ENCODE results near the gene SP3.
A peak's percentile ranks its signal among the peaks of the same experiment; 100 is the strongest.

SP3 gene

DNA sequence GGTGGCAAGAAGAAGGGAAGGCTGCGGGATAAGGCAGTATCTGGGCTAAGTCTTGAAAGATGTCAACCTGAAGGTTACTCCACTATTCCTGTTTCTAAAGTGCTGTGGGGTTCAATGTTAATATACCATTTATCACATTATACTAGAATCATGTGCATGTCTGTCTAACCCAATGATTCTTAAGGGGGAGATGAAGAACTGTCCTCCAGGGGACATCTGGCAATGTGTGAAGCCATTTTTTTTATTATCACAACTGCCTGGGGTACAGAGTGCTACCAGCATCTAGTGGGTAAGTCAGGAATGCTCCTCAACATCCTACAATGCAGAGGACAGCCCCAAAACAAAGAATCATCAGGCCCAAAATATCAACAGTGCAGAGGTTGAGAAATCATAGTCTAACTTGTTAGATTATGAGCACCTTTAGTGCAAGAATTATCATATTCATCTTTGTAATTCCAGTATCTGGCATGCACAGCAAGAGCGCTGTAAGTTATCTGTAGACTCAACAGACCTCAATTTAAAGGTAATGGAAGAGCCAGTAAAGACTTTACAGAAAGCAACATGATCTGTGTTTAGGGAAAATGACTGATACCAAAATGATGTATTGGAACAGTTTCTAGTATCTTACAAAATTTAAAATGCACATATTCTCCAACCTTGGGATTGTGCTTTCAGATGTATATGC is 26.3 kb downstream of the SP3 start:
- Mint-ChIP-seq H3K27me3 (no peaks in the 10 kb centered on the region), H3K27ac (peak overlapping the region; percentile 77), H3K36me3 (ENCODE audit: low read depth) (peaks cover 25% of the 10 kb centered on the region), H3K9me3 (no peaks in the 10 kb centered on the region), H3K4me1 (ENCODE audit: low read depth) (peaks cover 53% of the 10 kb centered on the region), H3K4me3 (no peak overlapping the region)
- intact Hi-C loops (cut with micrococcal nuclease) = no loop called here

DNA sequence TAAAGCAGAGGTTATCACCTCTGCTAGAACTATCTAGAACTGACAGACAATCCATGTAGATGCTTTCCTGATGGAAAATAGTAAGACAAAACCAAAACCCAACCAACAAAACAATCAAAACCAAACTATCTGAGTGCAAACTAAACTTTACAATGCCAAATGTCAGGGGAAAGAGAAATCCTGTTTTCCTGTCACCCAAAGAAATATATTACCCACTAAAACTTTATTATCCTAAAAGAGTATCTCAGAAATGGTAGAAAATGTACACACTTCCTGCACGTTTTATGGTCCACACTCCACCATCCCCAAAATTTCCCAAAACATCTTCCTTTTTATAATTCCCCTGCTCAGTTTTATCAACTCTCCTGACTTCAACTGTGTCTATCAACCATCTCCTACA is 29.9 kb downstream of the SP3 start:
- Mint-ChIP-seq H3K36me3 (ENCODE audit: low read depth) (peaks cover 36% of the 10 kb centered on the region), H3K4me3 (no peak overlapping the region), H3K9me3 (no peaks in the 10 kb centered on the region), H3K27ac (no peak overlapping the region), H3K4me1 (ENCODE audit: low read depth) (peaks cover 29% of the 10 kb centered on the region), H3K27me3 (no peaks in the 10 kb centered on the region)
- intact Hi-C loops (cut with micrococcal nuclease) = no loop called here

GRCh38 chr2:173934895-173935294 is 30.3 kb downstream of the SP3 start:
- peaks cover 38% of the 10 kb centered on the region for H3K36me3 Mint-ChIP-seq (ENCODE audit: low read depth)
- H3K27me3 Mint-ChIP-seq = no peaks in the 10 kb centered on the region
- intact Hi-C loops (cut with micrococcal nuclease) = no loop called here
- no peak overlapping the region for H3K4me3 Mint-ChIP-seq
- no peak overlapping the region for H3K27ac Mint-ChIP-seq
- peaks cover 27% of the 10 kb centered on the region for H3K4me1 Mint-ChIP-seq (ENCODE audit: low read depth)
- H3K9me3 Mint-ChIP-seq = no peaks in the 10 kb centered on the region

GRCh38 chr2:173931751-173932150 is 33.4 kb downstream of the SP3 start:
- Mint-ChIP-seq H3K4me1 (ENCODE audit: low read depth) (peaks cover 33% of the 10 kb centered on the region), H3K27me3 (no peaks in the 10 kb centered on the region), H3K27ac (no peak overlapping the region), H3K4me3 (no peak overlapping the region), H3K9me3 (no peaks in the 10 kb centered on the region), H3K36me3 (ENCODE audit: low read depth) (peaks cover 62% of the 10 kb centered on the region)
- intact Hi-C loops (cut with micrococcal nuclease) = no loop called here

GRCh38 chr2:173929441-173929840 is 35.7 kb downstream of the SP3 start:
- no peaks in the 10 kb centered on the region for H3K27me3 Mint-ChIP-seq
- peaks cover 42% of the 10 kb centered on the region for H3K4me1 Mint-ChIP-seq (ENCODE audit: low read depth)
- intact Hi-C loops (cut with micrococcal nuclease) = no loop called here
- H3K9me3 Mint-ChIP-seq = no peaks in the 10 kb centered on the region
- H3K36me3 Mint-ChIP-seq (ENCODE audit: low read depth) = peaks cover 60% of the 10 kb centered on the region
- H3K27ac Mint-ChIP-seq = no peak overlapping the region
- no peak overlapping the region for H3K4me3 Mint-ChIP-seq

- peaks cover 50% of the 10 kb centered on the region for H3K36me3 Mint-ChIP-seq (ENCODE audit: low read depth)
- intact Hi-C loops (cut with micrococcal nuclease) = no loop called here
- no peaks in the 10 kb centered on the region for H3K9me3 Mint-ChIP-seq
- H3K27ac Mint-ChIP-seq = no peak overlapping the region
- no peaks in the 10 kb centered on the region for H3K27me3 Mint-ChIP-seq
- H3K4me1 Mint-ChIP-seq (ENCODE audit: low read depth) = peaks cover 40% of the 10 kb centered on the region
- H3K4me3 Mint-ChIP-seq = no peak overlapping the region
Observed at GRCh38 chr2:173926875-173927274, 38.3 kb downstream of the SP3 start.

DNA sequence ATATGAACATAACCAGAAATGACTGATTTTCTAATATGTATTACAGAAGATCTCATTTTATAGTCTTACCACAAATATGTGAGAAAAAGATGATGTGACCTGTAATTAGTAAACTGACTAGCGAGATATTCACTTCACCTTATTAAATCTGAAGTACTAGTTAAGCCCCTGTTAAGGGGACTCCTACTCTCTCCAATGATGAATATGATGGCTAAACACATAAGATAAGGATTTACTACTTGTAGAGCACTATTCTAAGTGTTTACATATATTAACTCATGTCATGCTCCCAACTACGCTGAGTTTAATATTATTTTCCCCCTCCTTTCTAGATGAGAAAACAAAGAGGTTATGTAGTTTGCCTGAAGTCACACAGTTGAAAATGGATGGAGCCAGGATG is 40.9 kb downstream of the SP3 start:
- intact Hi-C loops (cut with micrococcal nuclease) = no loop called here
- H3K9me3 Mint-ChIP-seq = no peaks in the 10 kb centered on the region
- peaks cover 39% of the 10 kb centered on the region for H3K36me3 Mint-ChIP-seq (ENCODE audit: low read depth)
- no peak overlapping the region for H3K4me3 Mint-ChIP-seq
- H3K27me3 Mint-ChIP-seq = no peaks in the 10 kb centered on the region
- H3K4me1 Mint-ChIP-seq (ENCODE audit: low read depth) = peaks cover 41% of the 10 kb centered on the region
- no peak overlapping the region for H3K27ac Mint-ChIP-seq

- H3K27ac Mint-ChIP-seq = no peak overlapping the region
- H3K27me3 Mint-ChIP-seq = no peaks in the 10 kb centered on the region
- H3K9me3 Mint-ChIP-seq = no peaks in the 10 kb centered on the region
- peaks cover 32% of the 10 kb centered on the region for H3K4me1 Mint-ChIP-seq (ENCODE audit: low read depth)
- H3K4me3 Mint-ChIP-seq = no peak overlapping the region
- peaks cover 35% of the 10 kb centered on the region for H3K36me3 Mint-ChIP-seq (ENCODE audit: low read depth)
- intact Hi-C loops (cut with micrococcal nuclease) = no loop called here
Observed at GRCh38 chr2:173922760-173923159, 42.4 kb downstream of the SP3 start.

DNA sequence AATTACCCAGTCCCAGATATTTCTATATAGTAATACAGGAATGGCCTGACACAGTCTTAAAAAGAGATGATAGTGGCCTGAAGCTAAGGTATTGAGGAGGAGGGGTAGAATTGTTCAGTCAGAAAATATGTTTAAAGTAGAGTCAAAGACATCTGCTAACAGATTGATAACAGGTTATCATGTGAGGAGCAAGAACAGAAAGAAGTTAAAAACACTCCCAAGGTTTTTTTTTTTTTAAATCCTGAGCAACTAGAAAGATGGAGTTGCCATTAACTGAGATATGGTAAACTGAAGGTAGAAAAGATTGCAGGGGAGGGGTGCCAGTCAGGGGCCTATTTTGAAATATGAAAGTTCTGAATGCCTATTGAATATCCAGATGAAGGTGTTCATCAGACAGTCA is 43.1 kb downstream of the SP3 start:
- H3K4me3 Mint-ChIP-seq = no peak overlapping the region
- intact Hi-C loops (cut with micrococcal nuclease) = no loop called here
- peaks cover 32% of the 10 kb centered on the region for H3K4me1 Mint-ChIP-seq (ENCODE audit: low read depth)
- peaks cover 36% of the 10 kb centered on the region for H3K36me3 Mint-ChIP-seq (ENCODE audit: low read depth)
- H3K9me3 Mint-ChIP-seq = no peaks in the 10 kb centered on the region
- H3K27me3 Mint-ChIP-seq = no peaks in the 10 kb centered on the region
- no peak overlapping the region for H3K27ac Mint-ChIP-seq

- H3K4me3 Mint-ChIP-seq = no peak overlapping the region
- H3K27me3 Mint-ChIP-seq = no peaks in the 10 kb centered on the region
- no peaks in the 10 kb centered on the region for H3K9me3 Mint-ChIP-seq
- intact Hi-C loops (cut with micrococcal nuclease) = no loop called here
- peaks cover 72% of the 10 kb centered on the region for H3K36me3 Mint-ChIP-seq (ENCODE audit: low read depth)
- H3K4me1 Mint-ChIP-seq (ENCODE audit: low read depth) = peaks cover 5% of the 10 kb centered on the region
- H3K27ac Mint-ChIP-seq = peak overlapping the region; percentile 19
Observed at GRCh38 chr2:173914055-173914927, 50.9 kb downstream of the SP3 start.

GRCh38 chr2:173909846-173910245 is 55.3 kb downstream of the SP3 start:
- intact Hi-C loops (cut with micrococcal nuclease) = loop anchor here (10.0 kb wide), 1 partner anchor 45 kb away; no protein-coding TSS in a partner anchor
- Mint-ChIP-seq H3K27me3 (no peaks in the 10 kb centered on the region), H3K9me3 (no peaks in the 10 kb centered on the region), H3K4me3 (no peak overlapping the region), H3K4me1 (ENCODE audit: low read depth) (peaks cover 5% of the 10 kb centered on the region), H3K27ac (no peak overlapping the region), H3K36me3 (ENCODE audit: low read depth) (peaks cover 79% of the 10 kb centered on the region)

GRCh38 chr2:173906626-173907025 is 58.5 kb downstream of the SP3 start:
- Mint-ChIP-seq H3K4me3 (no peak overlapping the region), H3K27ac (no peak overlapping the region), H3K9me3 (no peaks in the 10 kb centered on the region), H3K4me1 (ENCODE audit: low read depth) (no peaks in the 10 kb centered on the region), H3K27me3 (no peaks in the 10 kb centered on the region), H3K36me3 (ENCODE audit: low read depth) (peaks cover 64% of the 10 kb centered on the region)
- intact Hi-C loops (cut with micrococcal nuclease) = loop anchor here (10.0 kb wide), 1 partner anchor 48 kb away; no protein-coding TSS in a partner anchor

- Mint-ChIP-seq H3K4me1 (ENCODE audit: low read depth) (peaks cover 12% of the 10 kb centered on the region), H3K4me3 (no peak overlapping the region), H3K27me3 (no peaks in the 10 kb centered on the region), H3K36me3 (ENCODE audit: low read depth) (peaks cover 43% of the 10 kb centered on the region), H3K27ac (no peak overlapping the region), H3K9me3 (no peaks in the 10 kb centered on the region)
- intact Hi-C loops (cut with micrococcal nuclease) = loop anchor here (10.0 kb wide), 1 partner anchor 51 kb away; no protein-coding TSS in a partner anchor
Observed at GRCh38 chr2:173903601-173904394, 61.4 kb downstream of the SP3 start.

GRCh38 chr2:173898996-173899395 is 66.2 kb downstream of the SP3 start:
- H3K27ac Mint-ChIP-seq = no peak overlapping the region
- H3K36me3 Mint-ChIP-seq (ENCODE audit: low read depth) = peaks cover 2% of the 10 kb centered on the region
- H3K4me3 Mint-ChIP-seq = no peak overlapping the region
- H3K4me1 Mint-ChIP-seq (ENCODE audit: low read depth) = peaks cover 28% of the 10 kb centered on the region
- intact Hi-C loops (cut with micrococcal nuclease) = no loop called here
- H3K27me3 Mint-ChIP-seq = no peaks in the 10 kb centered on the region
- H3K9me3 Mint-ChIP-seq = no peaks in the 10 kb centered on the region
